Measurements from ENCODE around the gene CPNE5. TPM values are rescaled to one million over a fixed set of nuclear protein-coding genes. Genes with fewer than 3 reads are reported as not detected.

CPNE5 gene
- total RNA-seq, 2 donors from 2014 or later, result 0.85 to 1.6 TPM

DNA sequence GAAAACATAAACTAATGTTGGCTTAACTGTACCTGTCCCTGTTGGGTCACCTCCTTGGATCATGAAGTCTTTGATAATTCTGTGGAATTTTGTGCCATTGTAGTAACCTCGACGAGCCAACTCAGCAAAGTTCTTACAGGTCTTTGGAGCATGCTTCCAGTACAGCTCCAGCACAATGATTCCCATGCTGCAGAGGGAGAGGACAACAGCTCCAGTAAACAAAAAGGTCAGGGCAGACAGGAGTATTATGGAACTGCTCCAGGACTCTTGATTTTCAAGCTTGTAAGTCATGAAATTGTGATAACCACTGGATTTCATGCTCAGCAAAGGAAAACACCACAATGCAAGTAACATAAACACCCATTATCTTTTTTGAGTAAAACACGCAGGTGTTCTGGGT lies 32.4 kb upstream of the CPNE5 start:
- Histone ChIP-seq H3K9me3 (no peaks in the 10 kb centered on the region), H3K27ac (no peak overlapping the region), H3K4me1 (ENCODE audit: control insufficient read depth in 1 of 2, low read depth in 2 of 2) (peaks cover 7 to 16% of the 10 kb centered on the region in 2 donors), H3K27me3 (replicated peaks; ENCODE audit: insufficient read depth) (no peaks in the 10 kb centered on the region), H3K4me3 (no peak overlapping the region), H3K36me3 (no peaks in the 10 kb centered on the region)
- TF ChIP-seq, protein P1, sequence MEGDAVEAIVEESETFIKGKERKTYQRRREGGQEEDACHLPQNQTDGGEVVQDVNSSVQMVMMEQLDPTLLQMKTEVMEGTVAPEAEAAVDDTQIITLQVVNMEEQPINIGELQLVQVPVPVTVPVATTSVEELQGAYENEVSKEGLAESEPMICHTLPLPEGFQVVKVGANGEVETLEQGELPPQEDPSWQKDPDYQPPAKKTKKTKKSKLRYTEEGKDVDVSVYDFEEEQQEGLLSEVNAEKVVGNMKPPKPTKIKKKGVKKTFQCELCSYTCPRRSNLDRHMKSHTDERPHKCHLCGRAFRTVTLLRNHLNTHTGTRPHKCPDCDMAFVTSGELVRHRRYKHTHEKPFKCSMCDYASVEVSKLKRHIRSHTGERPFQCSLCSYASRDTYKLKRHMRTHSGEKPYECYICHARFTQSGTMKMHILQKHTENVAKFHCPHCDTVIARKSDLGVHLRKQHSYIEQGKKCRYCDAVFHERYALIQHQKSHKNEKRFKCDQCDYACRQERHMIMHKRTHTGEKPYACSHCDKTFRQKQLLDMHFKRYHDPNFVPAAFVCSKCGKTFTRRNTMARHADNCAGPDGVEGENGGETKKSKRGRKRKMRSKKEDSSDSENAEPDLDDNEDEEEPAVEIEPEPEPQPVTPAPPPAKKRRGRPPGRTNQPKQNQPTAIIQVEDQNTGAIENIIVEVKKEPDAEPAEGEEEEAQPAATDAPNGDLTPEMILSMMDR (IDR thresholded peaks at IDR 0.05), result no peak
- DNase-seq (ENCODE audit: low spot score) (no peak), ATAC-seq (ENCODE audit: insufficient number of reproducible peaks, low FRiP score, low read depth) (no peak)

DNA sequence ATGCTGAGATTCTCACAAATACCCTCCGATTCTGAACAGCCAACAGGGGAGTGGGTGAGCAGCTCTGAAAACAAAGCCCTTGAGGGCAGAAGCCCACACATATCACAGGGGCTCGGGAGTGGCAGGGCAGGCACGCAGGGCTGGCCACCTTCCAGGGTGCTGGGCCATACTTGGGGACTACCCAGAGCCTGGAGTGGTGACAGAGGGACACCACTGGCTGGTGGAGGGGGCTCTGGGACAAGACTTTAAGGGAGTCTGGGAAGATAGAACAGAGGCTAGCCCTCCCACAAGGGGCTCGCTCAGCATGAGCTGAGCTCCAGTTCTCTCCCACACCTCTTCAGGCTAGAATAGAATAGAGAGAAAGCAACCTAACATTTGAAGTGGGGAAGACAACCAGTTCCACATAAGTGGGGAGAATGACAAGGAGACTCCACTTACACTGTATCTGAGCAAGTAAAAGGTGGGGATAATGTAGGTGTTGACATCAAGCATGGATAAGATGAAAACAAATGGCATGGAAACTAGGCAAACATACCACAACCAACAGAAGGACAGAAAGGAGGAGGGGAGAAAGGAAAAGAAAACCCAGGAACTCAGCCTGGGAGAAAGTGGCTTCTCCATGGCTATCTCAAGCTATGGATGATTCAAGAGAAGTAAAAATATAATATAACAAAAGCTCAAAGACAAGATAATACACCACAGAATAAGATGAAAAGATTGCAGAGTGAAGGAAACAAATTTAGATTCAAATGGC lies 28.4 kb upstream of the CPNE5 start:
- no peaks in the 10 kb centered on the region for H3K27me3 ChIP-seq (replicated peaks; ENCODE audit: insufficient read depth)
- H3K4me1 ChIP-seq (ENCODE audit: control insufficient read depth in 1 of 2, low read depth in 2 of 2), result no peaks in the 10 kb centered on the region
- H3K36me3 ChIP-seq, result no peaks in the 10 kb centered on the region
- no peak overlapping the region for H3K27ac ChIP-seq
- ATAC-seq (ENCODE audit: insufficient number of reproducible peaks, low FRiP score, low read depth), result no peak
- no peaks in the 10 kb centered on the region for H3K9me3 ChIP-seq
- no peak for DNase-seq (ENCODE audit: low spot score)
- H3K4me3 ChIP-seq, result no peak overlapping the region
- TF ChIP-seq, protein P1 (IDR thresholded peaks at IDR 0.05), result no peak

DNA sequence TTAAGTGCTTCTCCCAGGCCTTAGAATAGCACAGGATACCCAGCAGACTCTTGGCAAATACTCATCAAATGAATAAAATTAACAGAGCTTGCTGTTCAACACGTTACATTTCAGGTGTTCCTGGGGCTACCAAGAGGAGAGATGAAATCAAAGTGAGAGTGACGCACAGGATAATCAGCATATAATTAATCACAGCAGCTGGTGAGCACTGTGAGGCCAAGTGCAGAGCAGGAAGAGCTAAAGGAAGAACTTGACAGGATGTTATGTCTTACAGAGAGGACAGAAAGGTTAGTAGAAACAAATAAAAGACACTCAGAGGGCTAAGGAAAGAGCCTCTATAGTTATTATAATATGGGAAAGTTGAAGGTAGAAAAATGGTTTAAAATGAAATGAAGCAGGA lies 26.6 kb upstream of the CPNE5 start:
- Histone ChIP-seq H3K4me3 (no peak overlapping the region), H3K27me3 (replicated peaks; ENCODE audit: insufficient read depth) (no peaks in the 10 kb centered on the region), H3K36me3 (no peaks in the 10 kb centered on the region), H3K27ac (no peak overlapping the region), H3K9me3 (no peaks in the 10 kb centered on the region), H3K4me1 (ENCODE audit: control insufficient read depth in 1 of 2, low read depth in 2 of 2) (no peaks in the 10 kb centered on the region)
- ATAC-seq (ENCODE audit: insufficient number of reproducible peaks, low FRiP score, low read depth), result no peak
- TF ChIP-seq, protein P1 (IDR thresholded peaks at IDR 0.05), result no peak
- no peak for DNase-seq (ENCODE audit: low spot score)

DNA sequence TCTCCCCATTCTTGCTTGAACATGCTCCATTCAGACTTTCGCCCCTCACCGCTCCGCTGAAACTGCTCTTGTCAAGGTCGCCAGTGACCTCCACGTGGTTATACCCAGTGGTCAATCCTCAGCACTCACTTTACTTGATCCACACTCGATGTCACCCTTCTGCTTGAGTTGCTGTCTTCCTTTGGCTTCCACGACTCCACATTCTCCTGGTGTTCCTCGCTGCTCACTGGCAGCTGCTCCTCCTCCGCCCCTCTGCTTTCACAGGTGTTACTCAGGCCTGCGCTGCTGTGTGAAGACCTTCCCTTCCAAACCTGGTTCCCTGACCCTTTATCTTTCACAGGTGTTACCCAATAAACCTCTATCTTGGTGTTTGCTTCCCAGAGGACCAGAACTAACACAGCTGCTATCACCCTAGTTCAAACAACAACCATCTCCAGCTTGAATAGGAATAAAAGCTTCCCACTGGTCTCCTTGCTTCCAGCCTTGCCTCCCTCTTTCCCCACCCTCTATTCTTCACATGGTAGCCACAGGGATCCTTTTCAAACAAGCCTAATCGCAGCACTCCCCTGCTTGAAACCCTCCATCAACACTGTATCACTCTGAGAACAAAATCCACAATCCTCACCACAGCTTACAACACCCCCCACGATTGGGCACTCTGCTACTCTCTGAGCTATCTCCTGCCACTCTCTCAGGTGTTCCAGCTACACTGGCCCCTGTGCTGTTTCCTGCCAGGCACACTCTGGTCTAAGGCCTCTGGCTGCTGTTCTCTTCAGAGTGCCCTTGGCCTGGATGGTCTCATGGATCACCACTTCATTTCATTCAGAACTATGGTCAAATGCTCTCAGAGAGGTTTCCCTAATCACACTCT lies 24.7 kb upstream of the CPNE5 start:
- ATAC-seq (ENCODE audit: insufficient number of reproducible peaks, low FRiP score, low read depth), result no peak
- no peak for DNase-seq (ENCODE audit: low spot score)
- Histone ChIP-seq H3K4me1 (ENCODE audit: control insufficient read depth in 1 of 2, low read depth in 2 of 2) (peaks cover 0 to 2% of the 10 kb centered on the region in 2 donors), H3K36me3 (no peaks in the 10 kb centered on the region), H3K27ac (no peak overlapping the region), H3K4me3 (no peak overlapping the region), H3K27me3 (replicated peaks; ENCODE audit: insufficient read depth) (no peaks in the 10 kb centered on the region), H3K9me3 (no peaks in the 10 kb centered on the region)
- TF ChIP-seq, protein P1 (IDR thresholded peaks at IDR 0.05), result no peak

DNA sequence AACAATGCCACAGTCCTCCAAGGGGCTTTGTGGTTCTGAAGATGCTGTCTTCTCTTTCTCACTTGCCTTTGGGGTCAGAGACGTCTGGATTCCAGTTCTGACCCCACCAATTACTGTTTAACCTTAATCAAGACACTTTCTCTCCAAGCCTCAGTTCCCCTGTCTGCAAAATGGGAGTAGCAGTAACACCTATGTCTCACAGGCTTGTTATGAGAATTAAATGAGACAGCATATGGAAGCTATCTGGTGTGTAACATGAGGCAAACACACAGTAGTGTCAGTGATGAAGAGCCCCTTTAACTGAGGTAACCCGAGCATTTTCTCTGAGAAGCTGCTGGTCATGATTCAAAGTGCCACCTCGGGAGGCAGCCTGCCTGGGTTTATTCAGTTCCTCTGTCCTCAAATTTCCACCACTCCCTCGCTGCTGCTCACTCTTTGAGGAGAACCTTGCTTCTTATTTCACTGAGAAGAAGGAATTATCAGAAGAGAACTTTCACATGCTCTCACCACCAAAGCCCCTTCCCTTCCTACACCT lies 23.7 kb upstream of the CPNE5 start:
- no peak for ATAC-seq (ENCODE audit: insufficient number of reproducible peaks, low FRiP score, low read depth)
- H3K27me3 ChIP-seq (replicated peaks; ENCODE audit: insufficient read depth), result no peaks in the 10 kb centered on the region
- no peaks in the 10 kb centered on the region for H3K36me3 ChIP-seq
- peaks cover 2 to 9% of the 10 kb centered on the region in 2 donors for H3K4me1 ChIP-seq (ENCODE audit: control insufficient read depth in 1 of 2, low read depth in 2 of 2)
- TF ChIP-seq, protein P1 (IDR thresholded peaks at IDR 0.05), result no peak
- H3K9me3 ChIP-seq, result no peaks in the 10 kb centered on the region
- no peak for DNase-seq (ENCODE audit: low spot score)
- H3K27ac ChIP-seq, result no peak overlapping the region
- no peak overlapping the region for H3K4me3 ChIP-seq
